GM18505 (cell line): ENCODE measurements around the gene SMPD3.

Experiments used
- ATAC-seq: cut with Tn5 transposase; IDR thresholded peaks from one replicate; pipeline ENCODE4 v1.9.1; 2021; ENCODE audit not compliant: unreplicated experiment
- POLR2A ChIP-seq: IDR thresholded peaks from 4 replicates; pipeline ENCODE4 v1.6.1; 2011; ENCODE audit warnings: borderline replicate concordance; ENCODE audit not compliant: insufficient read depth, insufficient read length; ENCODE audit errors: extremely low read depth

Gene SMPD3

DNA sequence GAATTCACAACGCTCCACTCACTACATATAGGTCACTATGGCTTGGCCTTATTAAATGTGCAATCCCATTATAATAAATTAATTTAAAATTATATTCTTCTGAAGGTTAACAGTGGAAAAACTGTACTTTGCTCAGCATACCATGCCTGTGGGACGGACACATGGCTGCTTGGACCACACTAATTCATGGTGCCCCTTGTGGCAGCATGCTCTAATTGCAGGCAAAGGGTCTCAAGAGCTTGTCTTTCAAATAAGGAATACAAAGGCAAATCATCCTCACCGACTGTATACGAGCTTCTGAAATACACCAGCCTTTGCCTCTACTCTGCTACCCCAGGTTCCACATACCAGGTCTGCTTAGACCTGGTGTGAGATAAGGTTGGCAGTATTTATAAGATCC lies 11.7 kb downstream of the SMPD3 start:
- ATAC-seq = no peak

GRCh38 chr16:68434624-68435210 lies 13.6 kb downstream of the SMPD3 start:
- no peak for TF ChIP-seq POLR2A
- no peak for ATAC-seq

More for the DNA sequence above, 11.7 kb downstream of the SMPD3 start:
- TF ChIP-seq POLR2A = no peak

GRCh38 chr16:68433316-68433715 lies 15.0 kb downstream of the SMPD3 start:
- TF ChIP-seq POLR2A = no peak
- ATAC-seq = no peak

GRCh38 chr16:68432701-68433100 lies 15.6 kb downstream of the SMPD3 start:
- TF ChIP-seq POLR2A = no peak
- no peak for ATAC-seq

GRCh38 chr16:68429076-68429854 lies 19.0 kb downstream of the SMPD3 start:
- TF ChIP-seq POLR2A = no peak
- no peak for ATAC-seq

DNA sequence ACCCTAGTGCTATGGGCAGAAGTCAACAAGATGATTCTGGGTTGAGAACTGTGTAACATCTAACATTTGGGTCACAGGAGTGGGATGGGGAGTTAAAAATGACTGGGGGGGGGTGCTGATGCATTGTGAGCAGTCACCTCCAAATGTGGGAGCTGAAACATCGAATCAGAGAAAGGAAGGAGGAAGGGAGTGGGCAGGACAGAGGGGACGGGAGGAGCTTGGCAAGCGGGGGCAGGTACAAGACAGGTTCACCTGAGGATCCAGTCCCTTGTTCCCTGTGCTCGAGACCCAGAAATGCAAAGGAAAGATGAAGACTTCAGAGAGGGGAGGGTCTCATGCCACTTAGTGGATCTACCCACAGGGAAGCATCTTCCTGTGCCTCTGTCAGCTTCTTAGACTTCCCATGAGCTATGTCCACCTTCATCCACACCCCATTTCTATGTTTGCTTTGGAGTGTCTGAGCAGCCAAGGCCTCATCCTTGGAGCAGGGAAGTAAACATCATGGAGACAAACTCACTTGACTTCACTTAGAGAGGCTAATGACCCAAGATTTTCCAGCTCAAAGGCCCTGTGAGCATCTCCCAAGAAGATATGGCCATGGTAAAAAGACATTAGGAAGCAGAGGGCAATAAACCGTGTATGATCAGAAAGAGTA lies 20.5 kb downstream of the SMPD3 start:
- no peak for ATAC-seq
- TF ChIP-seq POLR2A = no peak

- TF ChIP-seq POLR2A = no peak
- no peak for ATAC-seq
Observed at GRCh38 chr16:68426347-68426652, 22.0 kb downstream of the SMPD3 start.

- no peak for TF ChIP-seq POLR2A
- no peak for ATAC-seq
Observed at GRCh38 chr16:68425498-68426346, 22.6 kb downstream of the SMPD3 start.

DNA sequence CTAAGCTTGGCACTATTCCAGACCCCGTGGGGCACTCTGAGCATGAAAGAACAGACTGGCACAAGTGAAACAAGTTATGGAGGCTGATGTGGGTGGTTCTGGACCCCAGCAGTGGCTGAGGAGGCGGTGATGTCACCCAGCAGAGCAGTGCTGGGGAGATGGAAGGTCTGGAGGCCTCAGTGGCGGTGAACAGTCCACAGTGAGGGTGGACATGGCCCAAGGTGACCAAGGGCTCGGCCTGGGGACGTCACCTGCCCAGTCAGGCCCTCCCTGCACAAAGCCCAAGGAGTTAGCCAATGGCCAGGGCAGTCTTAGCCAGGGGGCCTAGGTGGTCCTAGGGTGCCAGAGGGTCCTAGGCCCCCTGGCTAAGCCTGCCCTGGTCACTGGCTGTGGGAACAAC lies 24.5 kb downstream of the SMPD3 start:
- no peak for TF ChIP-seq POLR2A
- ATAC-seq = no peak

DNA sequence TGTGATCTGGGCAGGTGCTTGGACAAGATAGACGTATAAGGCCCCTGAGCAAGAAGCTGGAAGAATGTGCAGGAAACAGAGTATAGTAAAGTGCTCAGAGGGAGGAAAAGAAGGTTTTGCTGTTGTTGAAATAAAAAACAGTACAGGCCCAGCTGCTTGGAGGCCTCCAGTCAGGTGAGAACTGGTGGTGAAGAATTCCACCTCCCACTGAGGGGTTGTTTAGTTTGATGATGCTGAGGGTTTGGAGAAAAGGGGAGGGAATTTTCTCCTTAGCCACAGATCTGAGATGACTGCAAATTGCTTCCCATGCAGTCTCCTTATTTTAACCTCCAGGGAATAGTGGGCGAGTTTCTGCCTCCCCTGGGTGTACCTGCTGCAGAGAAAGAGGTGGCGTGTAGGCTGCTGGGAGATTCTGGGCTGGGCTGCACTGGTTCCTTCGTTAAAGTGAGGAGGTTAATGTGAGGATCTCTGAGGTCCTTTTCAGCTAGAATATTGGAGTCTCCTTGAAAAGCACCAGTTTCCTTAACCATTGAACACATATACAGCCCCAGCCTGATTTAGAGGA lies 25.8 kb downstream of the SMPD3 start:
- ATAC-seq = no peak
- TF ChIP-seq POLR2A = no peak

DNA sequence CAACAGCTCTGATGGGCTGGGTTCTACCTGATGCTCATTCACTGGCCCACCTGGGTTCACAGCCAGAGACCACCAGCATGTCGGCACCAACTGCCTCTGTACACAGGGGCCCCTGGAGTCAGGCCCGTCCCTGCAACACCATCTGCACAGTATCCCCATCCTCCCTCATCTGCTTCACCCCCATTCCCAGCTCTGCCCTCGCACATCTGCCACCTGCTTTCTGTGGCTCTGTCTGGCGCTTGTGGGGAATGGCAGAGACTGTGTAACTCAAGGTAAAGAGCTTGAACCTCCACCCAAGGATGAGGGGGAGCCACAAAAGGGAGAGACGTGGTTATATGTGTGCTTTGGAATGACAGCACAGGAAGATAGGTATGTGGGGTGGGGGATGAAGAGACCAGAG lies 27.2 kb downstream of the SMPD3 start:
- ATAC-seq = no peak
- no peak for TF ChIP-seq POLR2A

DNA sequence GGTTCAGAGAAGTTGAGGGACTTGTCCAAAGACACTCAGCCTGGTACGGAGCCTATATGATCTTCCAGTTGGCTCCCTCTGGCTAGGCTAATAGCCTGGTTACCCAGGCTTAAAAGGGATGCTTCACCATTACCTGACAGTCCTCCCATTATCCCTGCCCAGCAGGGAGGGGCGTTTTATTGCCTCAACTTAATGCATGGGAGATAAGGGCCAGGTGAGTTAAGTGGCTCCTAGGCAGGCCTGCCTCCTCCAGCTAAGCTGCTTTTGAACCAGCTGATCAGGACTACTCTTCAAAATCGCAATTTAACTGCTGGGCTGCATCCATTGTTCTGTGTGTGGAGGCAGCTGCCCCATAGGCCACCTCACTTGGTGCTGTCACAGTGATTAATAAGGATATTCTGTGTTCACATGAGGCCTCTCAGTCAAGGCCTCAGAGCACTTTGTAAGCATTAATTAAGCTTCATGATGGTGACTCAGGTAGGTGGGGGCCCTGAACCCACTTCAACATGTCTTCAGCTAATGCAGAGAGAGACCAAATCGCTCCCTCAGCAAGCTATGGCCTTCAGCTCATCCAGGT lies 27.9 kb downstream of the SMPD3 start:
- no peak for ATAC-seq

More for the DNA sequence above, 27.9 kb downstream of the SMPD3 start:
- no peak for TF ChIP-seq POLR2A
